HUDEP-2 (cell line): ENCODE measurements around the gene PPP2R3B.
"Not testable (repeated sequence)": the region's sequence is repeated elsewhere in the genome, so short reads cannot be mapped to it uniquely, and the experiment has no call there.

Experiments used
- DNase-seq, 76 experiments: peaks; one replicate each; lab custom pipeline; 2025; ENCODE audit not compliant: unreplicated experiment in 76 of 76; lab: John Stamatoyannopoulos, UW

The PPP2R3B gene

GRCh38 chrX:341541-342101, 45.1 kb downstream of the PPP2R3B start:
- no peak for DNase-seq

- DNase-seq: no peak
Measured at GRCh38 chrX:340641-341423, 45.9 kb downstream of the PPP2R3B start.

DNA sequence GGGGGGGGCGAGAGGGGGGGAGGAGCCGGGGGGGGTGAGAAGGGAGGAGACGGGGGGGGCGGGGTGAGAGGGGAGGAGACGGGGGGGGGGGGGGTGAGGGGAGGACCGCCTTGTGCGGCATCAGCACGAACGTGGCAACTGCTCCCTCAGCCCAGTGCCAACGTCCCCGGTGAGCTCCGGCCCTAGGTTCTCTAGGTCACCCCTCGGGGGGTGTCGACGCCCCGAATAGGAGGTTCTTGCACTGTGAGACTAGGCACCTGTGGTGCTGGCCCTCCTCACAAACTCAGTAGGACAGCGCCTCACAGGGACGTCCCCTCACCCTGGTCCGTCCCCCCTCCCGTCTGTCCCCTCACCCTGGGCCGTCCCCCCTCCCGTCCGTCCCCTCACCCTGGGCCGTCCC, 46.6 kb downstream of the PPP2R3B start:
- DNase-seq: no peak

GRCh38 chrX:338836-339400, 47.8 kb downstream of the PPP2R3B start:
- DNase-seq: no peak

GRCh38 chrX:338281-338835, 48.3 kb downstream of the PPP2R3B start:
- DNase-seq: no peak

GRCh38 chrX:337331-337831, 49.3 kb downstream of the PPP2R3B start:
- no peak for DNase-seq

GRCh38 chrX:336227-336626, 50.5 kb downstream of the PPP2R3B start:
- DNase-seq: no peak

- DNase-seq: no peak
Measured at GRCh38 chrX:335758-336155, 51.0 kb downstream of the PPP2R3B start.

GRCh38 chrX:334971-335757, 51.5 kb downstream of the PPP2R3B start:
- no peak for DNase-seq

GRCh38 chrX:334331-334891, 52.3 kb downstream of the PPP2R3B start:
- no peak for DNase-seq

GRCh38 chrX:333611-334311, 52.9 kb downstream of the PPP2R3B start:
- no peak for DNase-seq

GRCh38 chrX:332916-333610, 53.6 kb downstream of the PPP2R3B start:
- DNase-seq: no peak

GRCh38 chrX:332496-332860, 54.2 kb downstream of the PPP2R3B start:
- no peak for DNase-seq

DNA sequence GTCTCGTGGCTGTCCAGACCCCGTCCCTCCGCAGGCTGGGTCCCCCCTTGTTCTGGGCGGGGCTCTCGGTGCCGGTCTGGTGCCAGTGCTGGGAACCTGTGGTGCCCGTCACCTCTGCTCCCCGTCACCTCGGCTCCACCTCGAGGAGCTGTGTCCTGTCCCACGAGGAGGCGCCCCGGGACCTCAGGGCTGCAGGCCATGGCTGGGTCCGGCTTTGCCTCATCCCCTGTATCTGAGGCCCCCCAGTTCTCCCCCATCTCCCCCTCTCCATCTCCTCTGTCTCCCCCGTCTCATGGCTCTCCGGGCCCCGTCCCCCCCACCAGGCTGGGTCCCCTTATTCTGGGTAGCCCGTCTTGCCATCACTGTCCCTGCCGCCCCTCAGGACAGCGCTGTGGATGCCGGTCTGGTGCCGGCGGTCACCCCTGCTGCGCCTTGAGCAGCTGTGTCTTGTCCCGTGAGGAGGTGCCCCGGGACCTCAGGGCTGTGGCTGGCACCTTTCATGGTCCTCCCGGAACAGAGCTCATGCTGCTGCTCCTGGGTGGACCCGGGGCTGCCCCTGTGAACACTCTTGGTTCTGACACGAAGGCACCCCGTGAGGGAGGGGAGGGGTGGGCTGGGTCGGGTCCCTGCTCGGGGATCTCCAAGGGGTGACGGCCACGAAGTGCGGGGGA, 54.7 kb downstream of the PPP2R3B start:
- no peak for DNase-seq

DNA sequence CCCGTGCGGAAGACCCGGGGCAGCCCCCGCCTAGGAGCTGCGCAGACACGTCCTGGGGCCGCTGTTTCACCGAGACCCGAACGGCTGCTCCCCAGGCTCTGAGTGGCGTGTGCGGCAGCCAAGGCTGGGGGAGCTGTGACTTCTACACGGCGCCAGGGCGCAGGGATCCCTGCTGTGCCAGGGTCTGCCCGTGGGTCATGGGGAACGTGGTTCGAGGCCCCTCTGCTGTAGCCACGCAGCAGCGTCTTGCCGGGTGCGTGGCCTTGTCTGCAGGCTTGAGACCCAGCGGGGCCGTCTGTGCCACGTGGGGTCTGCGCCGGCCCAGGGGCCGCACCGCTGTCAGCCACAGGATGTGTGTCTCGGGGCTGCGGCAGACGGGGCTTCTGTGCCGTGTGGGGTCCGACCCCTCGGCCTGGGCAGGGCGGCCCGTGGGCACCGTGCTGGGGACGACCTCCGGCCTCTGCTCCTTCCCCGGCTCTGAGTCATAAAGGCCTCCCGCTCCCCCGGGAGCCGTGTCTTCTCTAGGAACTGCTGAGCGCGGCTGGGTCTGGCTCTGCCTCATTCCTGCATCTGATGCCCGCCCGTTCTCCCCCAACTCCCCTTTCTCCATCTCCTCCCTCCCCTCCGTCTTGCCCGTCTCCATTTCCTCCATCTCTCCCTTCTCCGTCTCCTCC, 55.4 kb downstream of the PPP2R3B start:
- DNase-seq: no peak

GRCh38 chrX:330726-331150, 56.0 kb downstream of the PPP2R3B start:
- no peak for DNase-seq

GRCh38 chrX:330141-330725, 56.5 kb downstream of the PPP2R3B start:
- DNase-seq: not testable (repeated sequence)
